ENCODE measurements around the gene GLUL.

Gene GLUL

GRCh38 chr1:182376936-182377574 is 14.5 kb downstream of the GLUL start:
- DNase-seq (ENCODE audit: low read depth, low spot score) = no peak
- no peak for TF ChIP-seq CTCF (IDR thresholded peaks at IDR 0.05; ENCODE audit: insufficient read depth, low read length, missing control alignments)
- POLR2A ChIA-PET = interaction anchor here (1.4 to 1.6 kb wide), 2 partner anchors 12 to 15 kb away, joined by 3 to 4 read pairs; partner anchors contain the start of gene GLUL
- H3K4me3 ChIP-seq (ENCODE audit: low read depth, low read length) = no peak overlapping the region
- CTCF ChIA-PET = interaction anchor here (1.6 to 2.5 kb wide), 2 partner anchors 20 to 234 kb away, joined by 5 to 13 read pairs; no protein-coding TSS in a partner anchor

GRCh38 chr1:182374101-182374834 is 17.3 kb downstream of the GLUL start:
- no peak for TF ChIP-seq CTCF (IDR thresholded peaks at IDR 0.05; ENCODE audit: insufficient read depth, low read length, missing control alignments)
- ChIA-PET POLR2A (no interaction called here), CTCF (interaction anchor here (1.4 to 1.5 kb wide), 2 partner anchors 14 to 23 kb away, joined by 3 read pairs; no protein-coding TSS in a partner anchor)
- no peak overlapping the region for H3K4me3 ChIP-seq (ENCODE audit: low read depth, low read length)
- no peak for DNase-seq (ENCODE audit: low read depth, low spot score)

- no peak for DNase-seq (ENCODE audit: low read depth, low spot score)
- ChIA-PET POLR2A (no interaction called here), CTCF (interaction anchor here (0.9 kb wide), 1 partner anchor 227 kb away, joined by 3 read pairs; no protein-coding TSS in a partner anchor)
- TF ChIP-seq CTCF (IDR thresholded peaks at IDR 0.05; ENCODE audit: insufficient read depth, low read length, missing control alignments) = no peak
- H3K4me3 ChIP-seq (ENCODE audit: low read depth, low read length) = no peak overlapping the region
Observed at GRCh38 chr1:182370532-182370931, 21.1 kb downstream of the GLUL start.

- DNase-seq (ENCODE audit: low read depth, low spot score) = no peak
- no peak overlapping the region for H3K4me3 ChIP-seq (ENCODE audit: low read depth, low read length)
- no peak for TF ChIP-seq CTCF (IDR thresholded peaks at IDR 0.05; ENCODE audit: insufficient read depth, low read length, missing control alignments)
- ChIA-PET CTCF (no interaction called here), POLR2A (no interaction called here)
Observed at GRCh38 chr1:182368903-182369302, 22.7 kb downstream of the GLUL start.

GRCh38 chr1:182368358-182368757 is 23.2 kb downstream of the GLUL start:
- CTCF ChIA-PET = no interaction called here
- POLR2A ChIA-PET = no interaction called here
- TF ChIP-seq CTCF (IDR thresholded peaks at IDR 0.05; ENCODE audit: insufficient read depth, low read length, missing control alignments) = no peak
- no peak for DNase-seq (ENCODE audit: low read depth, low spot score)
- no peak overlapping the region for H3K4me3 ChIP-seq (ENCODE audit: low read depth, low read length)

- H3K4me3 ChIP-seq (ENCODE audit: low read depth, low read length) = no peak overlapping the region
- CTCF ChIA-PET = interaction anchor here (1.0 kb wide), 1 partner anchor 224 kb away, joined by 3 read pairs; no protein-coding TSS in a partner anchor
- no peak for DNase-seq (ENCODE audit: low read depth, low spot score)
- POLR2A ChIA-PET = no interaction called here
- TF ChIP-seq CTCF (IDR thresholded peaks at IDR 0.05; ENCODE audit: insufficient read depth, low read length, missing control alignments) = no peak
Observed at GRCh38 chr1:182367926-182368325, 23.7 kb downstream of the GLUL start.

All from AG04449 (cell line).